SH-SY5Y (cell line): Measurements from ENCODE around the gene WDR37.

Source experiments
- GATA2 ChIP-seq: IDR thresholded peaks from 2 replicates; pipeline ENCODE4 v1.6.1; 2011; ENCODE audit warnings: mild to moderate bottlenecking, low read depth, low read length
- GATA3 ChIP-seq: IDR thresholded peaks from 2 replicates; pipeline ENCODE4 v1.6.1; 2011; ENCODE audit warnings: low read depth, mild to moderate bottlenecking, low read length, moderate library complexity

DNA sequence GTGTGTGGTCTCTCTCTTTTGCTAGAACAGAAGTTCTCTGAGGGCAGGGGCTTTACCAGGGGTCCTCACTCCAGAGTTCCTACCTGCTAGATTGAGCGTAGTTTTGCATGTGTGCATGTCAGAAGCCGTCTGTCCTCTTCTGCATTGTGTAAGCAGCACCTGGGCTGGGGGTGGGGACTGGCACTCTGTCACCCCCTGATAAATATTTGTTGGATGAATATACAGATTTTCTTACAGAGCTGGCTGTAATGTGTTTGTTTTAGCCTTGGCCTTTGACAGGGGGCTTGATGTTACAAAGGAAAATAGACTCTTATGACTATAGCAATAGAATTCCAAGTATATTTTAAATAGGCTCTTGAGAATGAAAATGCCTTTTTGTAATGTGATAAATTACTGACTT, 46.6 kb downstream of the WDR37 start:
- TF ChIP-seq GATA2, result no peak
- no peak for TF ChIP-seq GATA3
